Psoas muscle (tissue), 8 donors: ENCODE measurements around the gene ASB3. TPM values are rescaled to one million over a fixed set of nuclear protein-coding genes. Genes with fewer than 3 reads are reported as not detected.

Experiments
- ATAC-seq, 4 donors: fragments of 200-7000 bp; cut with Tn5 transposase; one replicate each; pipeline ENCODE4 v1.9.1; 2020; ENCODE audit warnings: moderate library complexity in 3 of 4, mild to moderate bottlenecking in 2 of 4
- DNase-seq, 2 donors: peaks; one replicate each; pipeline ENCODE4 v3.0.0-alpha.2; 2020
- H3K27ac ChIP-seq: fragments of 200-600 bp; one replicate; pipeline ENCODE4 v1.8.0; 2022
- H3K27me3 ChIP-seq, 3 donors: fragments of 200-600 bp in 1 of 3; one replicate each; pipeline versions ENCODE4 v1.6.1 to v1.8.0; 2013 to 2022; ENCODE audit warnings: low read length in 2 of 3, mild to moderate bottlenecking in 2 of 3, moderate library complexity in 1 of 3; ENCODE audit not compliant: insufficient read depth in 3 of 3
- H3K36me3 ChIP-seq, 2 donors: fragments of 200-600 bp in 1 of 2; one replicate each; pipeline versions ENCODE4 v1.6.1 to v1.8.0; 2013 to 2022; ENCODE audit warnings: low read depth in 1 of 2, mild to moderate bottlenecking in 1 of 2, moderate library complexity in 1 of 2; ENCODE audit not compliant: insufficient read depth in 1 of 2
- H3K4me1 ChIP-seq: fragments of 200-600 bp; one replicate; pipeline ENCODE4 v1.8.0; 2022
- H3K4me3 ChIP-seq: fragments of 200-600 bp; one replicate; pipeline ENCODE4 v1.8.0; 2022; ENCODE audit warnings: mild to moderate bottlenecking
- H3K9me3 ChIP-seq: fragments of 200-600 bp; one replicate; pipeline ENCODE4 v1.8.0; 2022
- WGBS, 3 donors: extraction: QIAGEN DNeasy Blood & Tissue Kit; methylation state at CpG; one replicate each; pipeline versions ENCODE4 v1.1.6 to v1.1.7; 2013; 5-methylcytosine and 5-hydroxymethylcytosine counted together
- intact Hi-C, 2 donors: fragments of 100-400 bp; cut with DNase I; formaldehyde crosslinking; loops; one replicate each; pipeline versions ENCODE4 v1.11.0 to v1.14.2; 2022
- polyA plus RNA-seq, 3 donors: library from polyadenylated mRNA; stranded (reverse); fragments of 200-250 nt; gene quantifications; one replicate each; pipeline ENCODE4 v1.2.3, GENCODE V29; 2013
- total RNA-seq, 4 donors: library from RNA; stranded (reverse); fragmentation: NEBNext Ultra II Directional in 2 of 4; extraction: Animal tissue kit (Norgen Biotek cat#: 25700) in 2 of 4; gene quantifications; one replicate each; pipeline versions ENCODE4 v1.2.1 to v1.2.4, GENCODE V29; 2021 to 2023
- TF ChIP-seq, protein P1 (sequence below): fragments of 200-600 bp; IDR thresholded peaks from one replicate; pipeline ENCODE4 v1.8.0; 2022; ENCODE audit warnings: antibody characterized with exemption
- donor health status: healthy with polysubstance abuse.
- donor health status: DM: no; HTN: no; CAD: no; lungs with moderate emphysema.
- donor health status: Bipolar disorder and iron deficiency.
- donor health status: healthy.
- donor health status: DM: yes; HTN: yes; CAD: no.
- donor health status: DM: no; HTN: no; CAD: no.
- donor health status: DM: no; HTN: no; CAD: no.
- donor health status: DM: yes; HTN: yes; CAD: no.

Gene ASB3
- total and polyA plus RNA-seq, 7 donors = 2.9 to 6.8 (median 5.1) TPM

DNA sequence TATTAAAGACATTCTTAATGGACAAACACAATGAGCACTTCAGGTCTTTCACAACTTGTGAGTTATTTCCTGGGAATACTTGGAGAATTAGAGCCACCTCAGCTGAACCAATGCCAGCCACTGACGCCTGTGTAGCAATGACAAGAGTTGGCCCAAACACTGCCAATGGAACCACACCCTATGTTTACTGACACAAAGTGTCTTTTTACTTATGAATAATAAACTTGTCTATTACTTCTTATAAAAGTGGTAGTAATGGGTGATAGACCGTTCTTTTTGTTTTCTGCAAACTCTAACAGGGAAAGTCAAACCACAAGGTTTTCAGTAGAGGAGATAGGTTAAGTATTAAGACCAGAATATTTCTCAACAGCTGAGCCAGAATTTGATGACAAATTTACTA, 31.6 kb downstream of the ASB3 start:
- TF ChIP-seq, protein P1, sequence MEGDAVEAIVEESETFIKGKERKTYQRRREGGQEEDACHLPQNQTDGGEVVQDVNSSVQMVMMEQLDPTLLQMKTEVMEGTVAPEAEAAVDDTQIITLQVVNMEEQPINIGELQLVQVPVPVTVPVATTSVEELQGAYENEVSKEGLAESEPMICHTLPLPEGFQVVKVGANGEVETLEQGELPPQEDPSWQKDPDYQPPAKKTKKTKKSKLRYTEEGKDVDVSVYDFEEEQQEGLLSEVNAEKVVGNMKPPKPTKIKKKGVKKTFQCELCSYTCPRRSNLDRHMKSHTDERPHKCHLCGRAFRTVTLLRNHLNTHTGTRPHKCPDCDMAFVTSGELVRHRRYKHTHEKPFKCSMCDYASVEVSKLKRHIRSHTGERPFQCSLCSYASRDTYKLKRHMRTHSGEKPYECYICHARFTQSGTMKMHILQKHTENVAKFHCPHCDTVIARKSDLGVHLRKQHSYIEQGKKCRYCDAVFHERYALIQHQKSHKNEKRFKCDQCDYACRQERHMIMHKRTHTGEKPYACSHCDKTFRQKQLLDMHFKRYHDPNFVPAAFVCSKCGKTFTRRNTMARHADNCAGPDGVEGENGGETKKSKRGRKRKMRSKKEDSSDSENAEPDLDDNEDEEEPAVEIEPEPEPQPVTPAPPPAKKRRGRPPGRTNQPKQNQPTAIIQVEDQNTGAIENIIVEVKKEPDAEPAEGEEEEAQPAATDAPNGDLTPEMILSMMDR = no peak
- intact Hi-C loops = no loop called here
- Histone ChIP-seq H3K4me1 (no peaks in the 10 kb centered on the region), H3K27ac (no peak overlapping the region), H3K27me3 (no peaks in the 10 kb centered on the region), H3K4me3 (no peak overlapping the region), H3K9me3 (no peaks in the 10 kb centered on the region), H3K36me3 (peaks cover 0 to 17% of the 10 kb centered on the region in 2 donors)
- 55 to 70% (median 60%) methylated on average over 2 of the region's 2 CpGs for WGBS, 3 donors
- peak; percentile 57 to 81 for DNase-seq
- ATAC-seq = peak in 1 of 4 donors; percentile 42

DNA sequence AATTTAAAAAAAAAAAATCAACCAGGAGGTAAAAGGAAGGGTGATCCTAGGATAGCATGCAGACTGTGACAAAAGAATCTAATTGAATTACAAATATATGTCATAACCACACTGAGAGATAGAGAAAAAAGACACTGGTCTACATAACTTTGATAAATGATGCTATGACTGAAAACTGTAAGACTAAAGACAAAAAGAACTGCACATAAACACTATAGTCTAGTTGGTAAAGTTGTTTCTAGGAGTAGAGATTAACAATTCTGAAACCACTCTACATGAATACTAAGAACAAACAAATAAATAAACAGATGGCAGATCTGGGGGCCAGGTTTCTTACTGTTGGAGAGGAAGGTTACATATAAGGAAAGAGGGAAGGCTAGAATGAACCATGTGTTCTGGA, 33.7 kb downstream of the ASB3 start:
- DNase-seq (no peak), ATAC-seq (no peak)
- Histone ChIP-seq H3K27ac (no peak overlapping the region), H3K9me3 (no peaks in the 10 kb centered on the region), H3K4me1 (no peaks in the 10 kb centered on the region), H3K27me3 (no peaks in the 10 kb centered on the region), H3K36me3 (peaks cover 0 to 20% of the 10 kb centered on the region in 2 donors), H3K4me3 (no peak overlapping the region)
- intact Hi-C loops = no loop called here
- TF ChIP-seq, protein P1 = no peak

DNA sequence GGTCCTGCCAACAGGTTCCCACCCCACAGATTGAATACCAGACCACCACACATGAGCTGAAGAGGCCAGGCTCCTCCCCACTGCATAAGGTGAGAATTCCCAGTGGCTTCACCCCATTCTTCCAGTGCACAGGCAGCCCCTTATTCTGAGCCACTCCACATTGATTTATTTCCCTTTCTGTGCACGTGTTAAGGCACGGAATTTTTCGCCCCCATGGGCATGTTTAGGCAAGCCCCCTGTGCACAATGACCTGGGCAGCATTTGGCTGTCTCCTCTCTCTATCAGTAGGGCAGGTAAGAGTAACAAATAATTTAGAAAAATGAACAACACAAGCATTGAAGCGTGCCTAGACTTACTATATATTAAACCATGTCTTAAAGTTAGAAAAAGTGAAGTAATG, 34.4 kb downstream of the ASB3 start:
- TF ChIP-seq, protein P1 = no peak
- intact Hi-C loops = no loop called here
- no peak for DNase-seq
- Histone ChIP-seq H3K27ac (no peak overlapping the region), H3K36me3 (peaks cover 2 to 26% of the 10 kb centered on the region in 2 donors), H3K4me3 (no peak overlapping the region), H3K4me1 (no peaks in the 10 kb centered on the region), H3K27me3 (no peaks in the 10 kb centered on the region), H3K9me3 (no peaks in the 10 kb centered on the region)
- no peak for ATAC-seq
- 66 to 81% (median 74%) methylated on average over 4 of the region's 4 CpGs for whole genome bisulfite sequencing, 3 donors

DNA sequence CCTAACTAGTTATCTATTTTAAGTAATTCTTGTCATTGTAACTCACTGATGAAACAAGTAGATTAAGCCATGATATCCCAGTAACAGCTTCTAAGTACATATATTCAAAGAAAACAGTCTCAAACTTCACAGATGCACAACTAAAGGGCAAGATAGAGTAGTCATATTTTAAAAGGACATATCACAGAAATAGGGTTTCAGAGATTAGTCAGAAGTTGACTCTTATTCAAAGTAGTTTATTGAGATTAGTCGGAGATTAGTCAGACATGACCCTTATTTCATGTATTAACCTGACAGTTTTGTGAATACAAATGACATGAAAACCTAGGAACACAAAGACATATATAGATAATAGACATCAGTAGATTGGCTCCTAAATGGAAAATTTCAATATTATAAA, 35.0 kb downstream of the ASB3 start:
- WGBS, 3 donors = 89 to 95% (median 93%) methylated on average over 1 of the region's 1 CpG
- Histone ChIP-seq H3K4me3 (no peak overlapping the region), H3K36me3 (peaks cover 2 to 27% of the 10 kb centered on the region in 2 donors), H3K4me1 (no peaks in the 10 kb centered on the region), H3K9me3 (no peaks in the 10 kb centered on the region), H3K27me3 (no peaks in the 10 kb centered on the region), H3K27ac (no peak overlapping the region)
- DNase-seq = no peak
- ATAC-seq = no peak
- intact Hi-C loops = no loop called here
- TF ChIP-seq, protein P1 = no peak

DNA sequence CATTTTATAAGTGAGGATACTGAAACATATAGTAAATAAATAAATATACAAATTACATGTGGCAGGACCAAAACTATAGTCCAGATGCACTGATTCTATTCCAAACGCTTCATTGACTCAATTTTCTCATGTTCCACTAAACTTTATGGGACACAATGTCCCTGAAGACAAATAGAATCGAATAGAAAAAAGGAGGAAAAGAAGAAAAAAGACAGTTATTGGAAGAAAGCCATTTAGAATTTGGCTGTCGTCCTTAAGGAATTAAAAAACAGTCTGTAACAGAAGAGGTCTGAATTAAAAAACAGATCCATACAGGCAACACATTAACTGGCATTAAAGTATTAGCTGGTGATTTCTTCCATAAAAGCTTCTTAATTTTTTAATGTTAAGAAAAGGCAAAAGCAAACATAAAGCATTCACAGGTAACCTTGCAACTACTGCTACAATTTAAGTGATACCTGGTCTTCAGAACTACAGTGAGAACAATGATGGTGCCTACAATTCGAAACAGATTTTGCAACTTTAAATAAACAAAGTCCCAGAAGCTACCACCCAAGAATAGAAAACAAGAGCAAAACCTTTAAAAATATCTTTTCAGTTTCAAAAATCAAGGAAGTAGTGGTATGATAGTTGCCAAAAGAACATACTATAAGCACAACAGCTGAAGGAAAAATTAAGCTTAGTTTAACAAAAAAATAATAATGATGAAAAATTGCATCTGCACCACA, 36.5 kb downstream of the ASB3 start:
- no peak overlapping the region for H3K4me3 ChIP-seq
- H3K4me1 ChIP-seq = no peaks in the 10 kb centered on the region
- no peaks in the 10 kb centered on the region for H3K9me3 ChIP-seq
- no peaks in the 10 kb centered on the region for H3K27me3 ChIP-seq
- H3K36me3 ChIP-seq = peaks cover 2 to 20% of the 10 kb centered on the region in 2 donors
- H3K27ac ChIP-seq = no peak overlapping the region
- 49 to 65% (median 55%) methylated on average over 4 of the region's 4 CpGs for WGBS, 3 donors
- ATAC-seq = no peak
- TF ChIP-seq, protein P1 = no peak
- intact Hi-C loops = no loop called here
- DNase-seq = no peak
